BE2C (cell line): ENCODE results near the gene FHOD3.

ENCODE experiments used
- DNase-seq: peaks from one replicate; pipeline ENCODE4 v3.0.0-alpha.2; 2020
- H3K27me3 ChIP-seq: fragments of 250-450 bp; sonication (Bioruptor Pico); 2 replicates; pipeline ENCODE4 v1.5.1; 2020; ENCODE audit warnings: mild to moderate bottlenecking
- H3K36me3 ChIP-seq: fragments of 250-450 bp; sonication (Bioruptor Pico); 2 replicates; pipeline ENCODE4 v1.5.1; 2020; ENCODE audit warnings: mild to moderate bottlenecking
- H3K4me1 ChIP-seq: fragments of 250-450 bp; sonication (Bioruptor Pico); 2 replicates; pipeline ENCODE4 v1.5.1; 2020
- H3K4me3 ChIP-seq: 2 replicates; pipeline ENCODE4 v1.5.1; 2011; ENCODE audit warnings: low read depth, low read length
- H3K9me3 ChIP-seq: fragments of 250-450 bp; sonication (Bioruptor Pico); 2 replicates; pipeline ENCODE4 v1.5.1; 2020
- CTCF ChIP-seq: IDR thresholded peaks from 2 replicates; pipeline ENCODE4 v1.5.1; 2012; ENCODE audit warnings: mild to moderate bottlenecking, low read depth, low read length

FHOD3 gene

DNA sequence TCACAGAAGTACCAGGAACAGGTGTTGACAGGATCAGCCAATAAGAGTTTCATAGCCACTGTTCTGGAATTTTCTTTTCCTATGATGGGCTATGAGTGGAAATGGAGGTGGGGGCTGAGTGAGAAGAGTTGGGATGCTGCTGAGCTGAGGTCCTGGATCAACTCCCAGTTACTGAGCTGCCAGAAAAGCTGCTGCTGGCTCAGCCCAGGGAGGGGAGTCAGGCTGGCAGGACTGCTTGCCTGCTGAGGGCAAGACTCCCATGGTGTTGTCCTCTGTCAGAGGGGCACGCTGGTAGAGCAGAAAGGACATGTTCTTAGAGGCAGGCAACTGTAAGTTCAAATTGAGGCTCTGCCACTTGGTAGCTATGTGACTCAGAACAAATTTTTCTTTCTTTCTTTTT is 519.5 kb downstream of the FHOD3 start:
- no peak for DNase-seq
- TF ChIP-seq CTCF, result no peak
- Histone ChIP-seq H3K4me1 (no peaks in the 10 kb centered on the region), H3K9me3 (no peaks in the 10 kb centered on the region), H3K4me3 (no peak overlapping the region), H3K27me3 (no peaks in the 10 kb centered on the region), H3K36me3 (no peaks in the 10 kb centered on the region)

- H3K4me1 ChIP-seq, result no peaks in the 10 kb centered on the region
- H3K36me3 ChIP-seq, result no peaks in the 10 kb centered on the region
Measured at GRCh38 chr18:36818652-36819051, 521.1 kb downstream of the FHOD3 start.

GRCh38 chr18:36819621-36820020 is 522.1 kb downstream of the FHOD3 start:
- Histone ChIP-seq H3K4me3 (no peak overlapping the region), H3K4me1 (no peaks in the 10 kb centered on the region), H3K9me3 (no peaks in the 10 kb centered on the region), H3K36me3 (no peaks in the 10 kb centered on the region), H3K27me3 (no peaks in the 10 kb centered on the region)
- no peak for TF ChIP-seq CTCF
- DNase-seq, result no peak

More at GRCh38 chr18:36818652-36819051, 521.1 kb downstream of the FHOD3 start:
- no peaks in the 10 kb centered on the region for H3K9me3 ChIP-seq
- H3K27me3 ChIP-seq, result no peaks in the 10 kb centered on the region
- no peak for TF ChIP-seq CTCF
- no peak for DNase-seq
- H3K4me3 ChIP-seq, result no peak overlapping the region

DNA sequence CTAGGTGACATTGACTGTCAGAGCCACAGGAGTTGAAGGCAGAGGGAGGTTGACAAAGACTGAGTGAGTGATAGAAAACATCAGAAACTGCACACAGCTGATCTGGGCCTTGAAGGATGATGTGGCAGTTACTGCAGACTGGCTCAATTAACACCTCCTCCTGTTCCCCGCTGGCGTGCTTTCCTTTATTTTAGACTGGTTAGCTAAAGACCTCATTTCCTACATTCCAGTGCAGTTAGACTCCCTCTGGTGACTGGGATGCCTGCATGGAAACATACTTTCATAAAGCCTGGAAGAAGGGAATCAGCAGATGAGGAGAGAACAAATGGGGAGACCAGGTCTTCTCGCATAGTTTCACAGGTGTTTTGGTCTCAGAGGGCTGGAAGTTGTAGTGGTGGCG is 524.2 kb downstream of the FHOD3 start:
- no peaks in the 10 kb centered on the region for H3K9me3 ChIP-seq
- H3K36me3 ChIP-seq, result no peaks in the 10 kb centered on the region
- no peaks in the 10 kb centered on the region for H3K27me3 ChIP-seq
- no peaks in the 10 kb centered on the region for H3K4me1 ChIP-seq
- no peak overlapping the region for H3K4me3 ChIP-seq
- TF ChIP-seq CTCF, result no peak
- DNase-seq, result no peak

DNA sequence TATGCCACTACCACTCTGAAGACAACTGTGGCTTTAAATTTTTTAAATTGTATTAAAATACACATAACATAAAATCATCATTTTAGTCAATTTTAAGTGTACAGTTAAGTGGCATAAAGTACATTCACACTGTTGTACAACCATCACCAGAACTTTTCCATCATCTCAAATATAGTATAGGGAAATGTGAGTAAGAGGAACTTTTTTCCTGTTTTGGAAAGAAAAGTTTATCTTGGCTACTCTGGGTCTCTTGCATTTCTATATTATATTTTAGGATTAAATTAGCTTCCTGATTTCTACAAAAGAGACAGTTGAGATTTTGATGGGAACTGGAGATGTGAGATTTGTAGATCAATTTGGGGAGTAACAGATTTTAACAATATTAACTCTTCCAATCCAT is 528.0 kb downstream of the FHOD3 start:
- DNase-seq, result no peak
- Histone ChIP-seq H3K9me3 (no peaks in the 10 kb centered on the region), H3K27me3 (no peaks in the 10 kb centered on the region), H3K4me3 (no peak overlapping the region), H3K36me3 (no peaks in the 10 kb centered on the region), H3K4me1 (no peaks in the 10 kb centered on the region; the same call in 1 of the 2 replicates)
- TF ChIP-seq CTCF, result no peak

DNA sequence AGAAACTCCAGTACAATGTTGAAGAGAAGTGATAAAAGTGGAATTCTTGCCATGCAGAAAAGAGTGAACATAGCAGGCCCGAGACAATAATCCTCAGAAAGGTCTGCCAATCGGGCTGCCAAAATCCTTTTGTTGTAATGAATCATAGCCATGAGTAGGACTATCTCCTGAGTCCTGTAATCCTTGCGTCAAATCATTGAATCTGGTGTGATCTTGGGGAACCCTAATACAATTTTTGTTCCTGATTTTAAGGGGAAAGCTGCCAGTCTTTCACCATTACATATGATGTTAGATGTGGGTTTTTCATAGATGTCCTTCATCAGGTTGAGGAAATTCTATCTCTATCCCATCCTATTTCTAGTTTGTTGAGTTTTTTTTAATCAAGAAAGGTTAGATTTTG is 529.0 kb downstream of the FHOD3 start:
- Histone ChIP-seq H3K9me3 (no peaks in the 10 kb centered on the region), H3K4me3 (no peak overlapping the region), H3K4me1 (no peaks in the 10 kb centered on the region; the same call in 1 of the 2 replicates), H3K36me3 (no peaks in the 10 kb centered on the region), H3K27me3 (no peaks in the 10 kb centered on the region)
- DNase-seq, result no peak
- TF ChIP-seq CTCF, result no peak
